Aorta (tissue), 5 donors: ENCODE results near the gene ENPP5. TPM values are rescaled to one million over a fixed set of nuclear protein-coding genes. Genes with fewer than 3 reads are reported as not detected.

ENCODE experiments used
- ATAC-seq: fragments of 200-7000 bp; cut with Tn5 transposase; one replicate; pipeline ENCODE4 v1.9.1; 2022; ENCODE audit warnings: moderate library complexity; ENCODE audit not compliant: low FRiP score
- DNase-seq, 2 donors: peaks; one replicate each; pipeline ENCODE4 v3.0.0-alpha.2; 2020
- H3K27ac ChIP-seq, 2 donors: one replicate each; pipeline ENCODE4 v1.5.1; 2013; ENCODE audit warnings: low read length in 2 of 2, mild to moderate bottlenecking in 2 of 2, moderate library complexity in 2 of 2, control low read depth in 1 of 2, inconsistent platforms in 1 of 2, low read depth in 1 of 2
- H3K27me3 ChIP-seq, 2 donors: one replicate each; pipeline ENCODE4 v1.6.1; 2013; ENCODE audit warnings: control low read depth in 1 of 2, low read length in 1 of 2, mild to moderate bottlenecking in 1 of 2, moderate library complexity in 1 of 2; ENCODE audit not compliant: insufficient read depth in 2 of 2, control insufficient read depth in 1 of 2
- H3K36me3 ChIP-seq, 2 donors: one replicate each; pipeline ENCODE4 v1.6.1; 2013; ENCODE audit warnings: control low read depth in 1 of 2, low read length in 1 of 2, mild to moderate bottlenecking in 1 of 2; ENCODE audit not compliant: insufficient read depth in 2 of 2, control insufficient read depth in 1 of 2
- H3K4me1 ChIP-seq, 2 donors: one replicate each; pipeline ENCODE4 v1.6.1; 2013; ENCODE audit warnings: low read length in 2 of 2, control low read depth in 1 of 2, mild to moderate bottlenecking in 1 of 2, moderate library complexity in 1 of 2; ENCODE audit not compliant: insufficient read depth in 2 of 2, control insufficient read depth in 1 of 2
- H3K4me3 ChIP-seq, 2 donors: one replicate each; pipeline ENCODE4 v1.5.1; 2013; ENCODE audit warnings: low read length in 2 of 2, control low read depth in 1 of 2, mild to moderate bottlenecking in 1 of 2
- H3K9me3 ChIP-seq: one replicate; pipeline ENCODE4 v1.6.1; 2013; ENCODE audit warnings: mild to moderate bottlenecking, low read length; ENCODE audit not compliant: control insufficient read depth
- WGBS, 2 donors: extraction: QIAGEN DNeasy Blood & Tissue Kit; methylation state at CpG; one replicate each; pipeline ENCODE4 v1.1.7; 2013; 5-methylcytosine and 5-hydroxymethylcytosine counted together
- intact Hi-C, 2 donors: fragments of 100-400 bp; cut with DNase I; formaldehyde crosslinking; loops; one replicate each; pipeline versions ENCODE4 v1.14.2 to v1.15.0; 2022
- polyA plus RNA-seq, 2 donors: library from polyadenylated mRNA; stranded (reverse); fragments of 200-250 nt; gene quantifications; one replicate each; pipeline ENCODE4 v1.2.3, GENCODE V29; 2013
- total RNA-seq, 2 donors: library from RNA; stranded (reverse); fragmentation: NEBNext Ultra II Directional; extraction: Animal tissue kit (Norgen Biotek cat#: 25700); gene quantifications; one replicate each; pipeline ENCODE4 v1.2.1, GENCODE V29; 2021
- donor health status: healthy with polysubstance abuse.
- donor health status: Bipolar disorder and iron deficiency.
- donor health status: DM: no; HTN: no; CAD: no.
- donor health status: DM: no; HTN: no; CAD: no.
- donor health status: DM: yes; HTN: yes; CAD: no.

The ENPP5 gene
- total and polyA plus RNA-seq, 4 donors, result 1.7 to 4.0 (median 3.3) TPM

DNA sequence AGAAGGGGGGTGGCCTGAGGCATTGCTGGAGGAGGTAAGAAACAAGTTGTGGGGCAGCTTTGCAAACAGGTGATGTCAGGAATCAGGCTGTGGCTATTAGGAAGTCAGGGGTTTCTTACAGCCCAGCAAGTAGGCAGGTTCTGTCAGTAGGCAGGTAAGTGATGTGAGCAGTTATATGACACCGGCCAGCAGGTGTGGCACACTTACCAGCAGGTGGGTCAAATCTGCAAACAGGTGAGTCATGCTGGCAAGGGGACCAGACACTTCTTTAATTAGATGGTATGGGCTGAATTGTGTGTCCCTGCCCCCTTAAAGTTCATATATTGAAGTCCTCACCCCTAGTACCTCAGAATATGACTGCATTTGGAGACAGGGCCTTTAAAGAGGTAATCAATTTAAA is 57.4 kb downstream of the ENPP5 start:
- Histone ChIP-seq H3K27me3 (no peaks in the 10 kb centered on the region), H3K4me1 (no peaks in the 10 kb centered on the region), H3K36me3 (no peaks in the 10 kb centered on the region), H3K4me3 (no peak overlapping the region), H3K9me3 (no peaks in the 10 kb centered on the region), H3K27ac (no peak overlapping the region)
- 88 to 94% methylated on average over 1 of the region's 1 CpG for WGBS, 2 donors
- intact Hi-C loops, result no loop called here
- ATAC-seq, result no peak
- DNase-seq, result no peak

Other genes with a start within 250 kb of the ENPP5 start
- gene CLIC5, start 155.1 kb downstream of the ENPP5 start, total RNA-seq, result 1 to 10 TPM; 3.7 to 9.2 TPM
- 1 to 10 TPM in 1 of 2 donors, under 1 TPM in 1; 0.10 to 5.8 TPM for gene CLIC5, start 155.1 kb downstream of the ENPP5 start, polyA plus RNA-seq
- gene ENPP4, start 41.0 kb downstream of the ENPP5 start, total RNA-seq, result 10 to 100 TPM; 20.4 to 27.0 TPM
- 10 to 100 TPM; 10.1 to 11.7 TPM for gene ENPP4, start 41.0 kb downstream of the ENPP5 start, polyA plus RNA-seq